Measurements from ENCODE around the gene TCHP. TPM values are rescaled to one million over a fixed set of nuclear protein-coding genes. Genes with fewer than 3 reads are reported as not detected.

The TCHP gene
- total RNA-seq, 4 donors from 2014 or later = 11.4 to 39.6 (median 21.1) TPM

DNA sequence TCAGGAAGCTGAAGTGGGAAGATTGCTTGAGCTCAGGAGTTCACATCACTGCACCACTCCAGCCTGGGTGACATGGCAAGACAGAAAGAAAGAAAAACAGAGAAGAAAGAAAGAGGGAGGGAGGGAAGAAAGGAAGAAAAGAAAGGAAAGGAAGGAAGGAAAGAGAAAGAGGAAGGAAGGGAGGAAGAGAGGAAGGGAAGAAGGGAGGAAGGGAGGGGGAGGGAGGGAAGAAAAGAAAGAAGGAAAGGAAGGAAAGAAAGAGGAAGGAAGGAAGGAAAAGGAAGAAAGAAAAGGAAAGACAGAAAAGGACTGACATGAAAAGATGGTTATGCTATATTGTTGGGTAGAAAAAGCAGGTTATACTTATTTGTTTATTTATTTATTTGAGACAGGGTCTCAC is 23.7 kb upstream of the TCHP start:
- Histone ChIP-seq H3K4me1 (peaks cover 0 to 88% (median 45%) of the 10 kb centered on the region in 4 donors), H3K36me3 (no peaks in the 10 kb centered on the region), H3K27me3 (no peaks in the 10 kb centered on the region), H3K4me3 (no peak overlapping the region), H3K9me3 (no peaks in the 10 kb centered on the region), H3K27ac (peak overlapping the region in 3 of 4 donors; percentile 31 to 94 (median 92))
- DNase-seq (ENCODE audit: low spot score in 2 of 2) = no peak
- TF ChIP-seq EP300 (IDR thresholded peaks at IDR 0.05) = no peak
- TF ChIP-seq, protein P1, sequence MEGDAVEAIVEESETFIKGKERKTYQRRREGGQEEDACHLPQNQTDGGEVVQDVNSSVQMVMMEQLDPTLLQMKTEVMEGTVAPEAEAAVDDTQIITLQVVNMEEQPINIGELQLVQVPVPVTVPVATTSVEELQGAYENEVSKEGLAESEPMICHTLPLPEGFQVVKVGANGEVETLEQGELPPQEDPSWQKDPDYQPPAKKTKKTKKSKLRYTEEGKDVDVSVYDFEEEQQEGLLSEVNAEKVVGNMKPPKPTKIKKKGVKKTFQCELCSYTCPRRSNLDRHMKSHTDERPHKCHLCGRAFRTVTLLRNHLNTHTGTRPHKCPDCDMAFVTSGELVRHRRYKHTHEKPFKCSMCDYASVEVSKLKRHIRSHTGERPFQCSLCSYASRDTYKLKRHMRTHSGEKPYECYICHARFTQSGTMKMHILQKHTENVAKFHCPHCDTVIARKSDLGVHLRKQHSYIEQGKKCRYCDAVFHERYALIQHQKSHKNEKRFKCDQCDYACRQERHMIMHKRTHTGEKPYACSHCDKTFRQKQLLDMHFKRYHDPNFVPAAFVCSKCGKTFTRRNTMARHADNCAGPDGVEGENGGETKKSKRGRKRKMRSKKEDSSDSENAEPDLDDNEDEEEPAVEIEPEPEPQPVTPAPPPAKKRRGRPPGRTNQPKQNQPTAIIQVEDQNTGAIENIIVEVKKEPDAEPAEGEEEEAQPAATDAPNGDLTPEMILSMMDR (IDR thresholded peaks at IDR 0.05) = no peak
- TF ChIP-seq POLR2A (IDR thresholded peaks at IDR 0.05) = no peak

DNA sequence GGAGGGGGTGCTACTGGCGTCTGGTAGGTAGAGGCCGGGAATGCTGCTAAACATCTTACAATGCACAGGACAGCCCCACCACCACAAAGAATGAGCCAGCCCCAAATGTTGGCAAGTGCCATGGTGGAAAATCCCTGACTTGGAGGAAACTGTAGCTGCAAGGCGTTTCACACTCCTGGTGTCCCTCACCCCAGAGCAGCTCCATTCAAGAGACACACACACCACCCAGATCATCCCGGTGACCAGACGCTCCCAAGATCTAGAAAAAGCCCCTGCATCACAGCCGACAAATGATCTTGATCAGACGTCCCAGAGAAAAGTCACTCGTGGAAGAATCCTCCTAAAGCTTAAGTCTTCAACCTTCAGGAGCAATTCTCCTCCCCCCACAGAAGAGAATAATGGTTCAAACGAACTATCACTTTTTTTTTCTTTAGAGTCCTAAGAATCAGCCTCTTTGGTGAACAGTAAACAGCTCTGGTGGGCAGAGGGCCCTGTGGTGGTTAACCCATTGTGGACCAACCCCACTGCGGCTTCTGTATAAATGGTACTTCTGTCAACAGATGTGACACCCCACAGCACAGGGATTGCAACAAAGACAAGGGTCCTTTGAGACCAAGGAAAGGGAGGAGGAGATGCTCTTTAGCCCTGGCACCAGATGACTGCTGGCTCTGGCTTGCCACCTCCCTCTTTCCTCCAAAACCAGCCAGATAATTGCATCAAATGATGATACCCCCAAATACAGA is 22.4 kb upstream of the TCHP start:
- no peak for DNase-seq (ENCODE audit: low spot score in 2 of 2)
- no peaks in the 10 kb centered on the region for H3K27me3 ChIP-seq
- TF ChIP-seq, protein P1 (IDR thresholded peaks at IDR 0.05) = no peak
- TF ChIP-seq EP300 (IDR thresholded peaks at IDR 0.05) (no peak), POLR2A (IDR thresholded peaks at IDR 0.05) (no peak)
- WGBS, 2 donors = 36 to 43% methylated on average over 10 of the region's 10 CpGs
- peak overlapping the region in 2 of 4 donors; percentile 4 to 88 for H3K4me3 ChIP-seq
- no peaks in the 10 kb centered on the region for H3K36me3 ChIP-seq
- H3K9me3 ChIP-seq = no peaks in the 10 kb centered on the region
- H3K27ac ChIP-seq = peak overlapping the region; percentile 1 to 94 (median 60)
- peaks cover 0 to 76% (median 34%) of the 10 kb centered on the region in 4 donors for H3K4me1 ChIP-seq

DNA sequence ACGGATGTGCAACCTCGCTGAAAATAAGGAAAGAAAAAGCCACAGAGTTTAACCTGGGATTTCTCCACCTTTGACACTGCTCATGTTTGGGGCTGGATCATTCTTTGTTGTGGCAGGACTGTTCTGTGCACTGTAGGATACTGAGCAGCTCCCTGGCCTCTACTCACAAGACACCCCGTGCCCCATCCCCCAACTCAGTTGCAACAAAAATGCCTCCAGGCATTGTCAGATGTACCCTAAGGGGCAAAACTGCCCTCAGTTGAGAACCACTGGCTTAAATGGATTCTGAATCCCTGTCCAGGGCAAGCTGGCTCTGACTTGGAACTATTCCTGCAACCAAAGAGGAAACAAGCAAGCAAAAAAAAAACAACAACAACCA is 21.8 kb upstream of the TCHP start:
- H3K9me3 ChIP-seq = no peaks in the 10 kb centered on the region
- H3K4me3 ChIP-seq = peak overlapping the region in 3 of 4 donors; percentile 80 to 92 (median 88)
- WGBS, 2 donors = 50 to 61% methylated on average over 3 of the region's 3 CpGs
- TF ChIP-seq POLR2A (IDR thresholded peaks at IDR 0.05) (no peak), EP300 (IDR thresholded peaks at IDR 0.05) (no peak)
- TF ChIP-seq, protein P1 (IDR thresholded peaks at IDR 0.05) = no peak
- H3K4me1 ChIP-seq = peaks cover 0 to 70% (median 34%) of the 10 kb centered on the region in 4 donors
- no peak for DNase-seq (ENCODE audit: low spot score in 2 of 2)
- H3K27me3 ChIP-seq = no peaks in the 10 kb centered on the region
- H3K27ac ChIP-seq = peak overlapping the region; percentile 27 to 94 (median 90)
- H3K36me3 ChIP-seq = no peaks in the 10 kb centered on the region

DNA sequence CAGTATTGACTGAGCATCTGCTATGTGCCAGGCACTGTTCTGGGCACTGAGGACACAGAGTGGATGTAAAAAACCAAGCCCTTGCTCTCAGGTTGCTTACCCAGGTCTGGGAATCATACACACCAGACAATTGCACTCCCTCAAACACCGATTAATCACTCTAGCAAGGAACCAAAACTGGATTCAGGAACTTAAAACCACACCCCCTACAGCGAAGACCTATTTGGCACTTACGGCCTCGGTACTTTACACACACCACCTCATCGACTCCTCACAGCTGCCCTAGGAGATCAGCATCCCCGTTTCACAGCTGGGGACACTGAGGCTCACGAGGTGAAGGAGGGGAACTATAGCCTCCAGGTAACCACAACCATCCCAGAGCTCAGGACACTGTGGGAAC is 21.3 kb upstream of the TCHP start:
- no peak for TF ChIP-seq EP300 (IDR thresholded peaks at IDR 0.05)
- no peak for TF ChIP-seq POLR2A (IDR thresholded peaks at IDR 0.05)
- TF ChIP-seq, protein P1 (IDR thresholded peaks at IDR 0.05) = no peak
- no peaks in the 10 kb centered on the region for H3K27me3 ChIP-seq
- no peaks in the 10 kb centered on the region for H3K36me3 ChIP-seq
- H3K9me3 ChIP-seq = no peaks in the 10 kb centered on the region
- peak overlapping the region in 3 of 4 donors; percentile 80 to 92 (median 88) for H3K4me3 ChIP-seq
- 34 to 38% methylated on average over 7 of the region's 7 CpGs for WGBS, 2 donors
- H3K4me1 ChIP-seq = peaks cover 0 to 65% (median 34%) of the 10 kb centered on the region in 4 donors
- DNase-seq (ENCODE audit: low spot score in 2 of 2) = no peak
- H3K27ac ChIP-seq = peak overlapping the region; percentile 27 to 94 (median 90)

DNA sequence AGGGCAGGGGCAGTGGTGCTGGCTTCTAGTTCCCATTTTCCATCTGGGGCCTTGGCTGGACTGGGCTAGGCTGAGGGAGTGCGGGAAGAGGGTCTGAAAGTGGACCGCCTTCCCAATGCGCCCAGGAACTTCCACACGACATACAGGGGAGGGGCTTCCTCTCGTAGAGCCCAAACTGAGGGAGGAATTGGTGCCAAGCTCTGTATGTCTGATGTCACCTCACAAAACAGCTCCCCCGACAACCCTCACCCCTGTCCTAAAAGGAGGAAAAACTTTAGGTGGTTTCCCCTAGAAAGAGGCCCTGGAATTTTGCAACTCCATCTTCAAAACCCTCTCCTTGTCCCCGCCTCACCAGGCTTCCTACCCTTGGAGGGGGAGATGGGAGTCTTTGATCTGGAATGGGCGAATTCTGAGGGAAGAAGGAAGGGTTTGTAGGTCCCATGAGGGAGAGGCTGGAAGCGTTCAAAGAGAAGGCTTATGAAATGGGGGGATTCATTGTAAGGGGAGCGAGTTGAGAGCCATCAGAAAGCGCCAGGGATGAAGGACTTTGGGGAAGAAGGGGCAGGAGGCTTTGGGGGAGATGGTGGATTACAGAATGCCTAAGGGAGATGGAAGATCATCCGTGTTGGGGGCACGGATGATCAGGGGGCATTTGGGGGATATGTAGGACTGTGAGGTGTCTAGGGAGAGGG is 20.6 kb upstream of the TCHP start:
- Histone ChIP-seq H3K9me3 (no peaks in the 10 kb centered on the region), H3K4me1 (peaks cover 0 to 57% (median 34%) of the 10 kb centered on the region in 4 donors), H3K36me3 (no peaks in the 10 kb centered on the region), H3K27ac (peak overlapping the region; percentile 81 to 94 (median 90)), H3K4me3 (peak overlapping the region; percentile 79 to 92 (median 84)), H3K27me3 (no peaks in the 10 kb centered on the region)
- WGBS, 2 donors = 3 to 9% methylated on average over 13 of the region's 13 CpGs
- DNase-seq (ENCODE audit: low spot score in 2 of 2) = no peak
- TF ChIP-seq EP300 (IDR thresholded peaks at IDR 0.05) = no peak
- TF ChIP-seq POLR2A (IDR thresholded peaks at IDR 0.05) = no peak
- TF ChIP-seq, protein P1 (IDR thresholded peaks at IDR 0.05) = no peak
